GM21447 (cell line): Measurements from ENCODE around the gene ADRB2.
"Not testable (repeated sequence)": the region's sequence is repeated elsewhere in the genome, so short reads cannot be mapped to it uniquely, and the experiment has no call there.

Source experiments
- ATAC-seq: cut with Tn5 transposase; IDR thresholded peaks from one replicate; pipeline ENCODE4 v1.9.1; 2021; ENCODE audit not compliant: unreplicated experiment

Gene ADRB2

GRCh38 chr5:148826053-148826738, at the start of gene ADRB2:
TSS of gene ADRB2 (plus strand) at chr5:148826611. CDS start at chr5:148826832, 221 bp downstream.
- ATAC-seq: peak; percentile 96

GRCh38 chr5:148776780-148777179, 49.6 kb upstream of the ADRB2 start:
- ATAC-seq: no peak

- no peak for ATAC-seq
Measured at GRCh38 chr5:148778882-148779281, 47.5 kb upstream of the ADRB2 start.

- no peak for ATAC-seq
Measured at GRCh38 chr5:148780711-148781110, 45.7 kb upstream of the ADRB2 start.

- ATAC-seq: no peak
Measured at GRCh38 chr5:148781766-148782165, 44.6 kb upstream of the ADRB2 start.

- ATAC-seq: no peak
Measured at GRCh38 chr5:148785223-148785622, 41.2 kb upstream of the ADRB2 start.

GRCh38 chr5:148786456-148786855, 40.0 kb upstream of the ADRB2 start:
- ATAC-seq: no peak

GRCh38 chr5:148788636-148789035, 37.8 kb upstream of the ADRB2 start:
- no peak for ATAC-seq

GRCh38 chr5:148790545-148791333, 35.7 kb upstream of the ADRB2 start:
- peak; percentile 35 for ATAC-seq

- peak; percentile 95 for ATAC-seq
Measured at GRCh38 chr5:148791334-148791667, 35.1 kb upstream of the ADRB2 start.

- no peak for ATAC-seq
Measured at GRCh38 chr5:148791696-148792095, 34.7 kb upstream of the ADRB2 start.

GRCh38 chr5:148792744-148793143, 33.7 kb upstream of the ADRB2 start:
- no peak for ATAC-seq

GRCh38 chr5:148793261-148793660, 33.1 kb upstream of the ADRB2 start:
- no peak for ATAC-seq

- no peak for ATAC-seq
Measured at GRCh38 chr5:148794275-148794674, 32.1 kb upstream of the ADRB2 start.

GRCh38 chr5:148794729-148795561, 31.5 kb upstream of the ADRB2 start:
- ATAC-seq: peak; percentile 30

- no peak for ATAC-seq
Measured at GRCh38 chr5:148796936-148797335, 29.5 kb upstream of the ADRB2 start.

- ATAC-seq: no peak
Measured at GRCh38 chr5:148798786-148799185, 27.6 kb upstream of the ADRB2 start.

GRCh38 chr5:148799737-148800527, 26.5 kb upstream of the ADRB2 start:
- ATAC-seq: no peak

- no peak for ATAC-seq
Measured at GRCh38 chr5:148801682-148802276, 24.6 kb upstream of the ADRB2 start.

GRCh38 chr5:148803451-148803850, 23.0 kb upstream of the ADRB2 start:
- not testable (repeated sequence) for ATAC-seq
